ENCODE measurements around the gene DNAJB1.

DNAJB1 gene

GRCh38 chr19:14495672-14496028 lies 22.5 kb downstream of the DNAJB1 start:
- POLR2A ChIA-PET, result interaction anchor here (1.0 to 3.5 kb wide), 5 partner anchors 8 to 67 kb away, joined by 3 to 27 read pairs (median 3); partner anchors contain the start of gene DNAJB1
- TF ChIP-seq ZNF384 (IDR thresholded peaks at IDR 0.05) (no peak), PKNOX1 (IDR thresholded peaks at IDR 0.05) (no peak), L3MBTL2 (conservative IDR thresholded peaks at IDR 0.05) (no peak), NFRKB (IDR thresholded peaks at IDR 0.05) (no peak), FOXK2 (IDR thresholded peaks at IDR 0.05) (no peak)
- no peak for DNase-seq (ENCODE audit: extremely low spot score)
- CTCF ChIA-PET, result no interaction called here

- CTCF ChIA-PET, result interaction anchor here (1.0 kb wide), 1 partner anchor 10 kb away, joined by 3 read pairs; no protein-coding TSS in a partner anchor
- TF ChIP-seq HDGF (IDR thresholded peaks at IDR 0.05; ENCODE audit: borderline replicate concordance) (no peak), FOXM1 (IDR thresholded peaks at IDR 0.05; ENCODE audit: borderline replicate concordance) (no peak), ELF4 (IDR thresholded peaks at IDR 0.05) (no peak), PKNOX1 (IDR thresholded peaks at IDR 0.05) (no peak), FOXA1 (IDR thresholded peaks at IDR 0.05) (no peak), SUZ12 (IDR thresholded peaks at IDR 0.05) (no peak), L3MBTL2 (conservative IDR thresholded peaks at IDR 0.05) (no peak), SP1 (IDR thresholded peaks at IDR 0.05) (no peak), LEF1 (IDR thresholded peaks at IDR 0.05; ENCODE audit: borderline replicate concordance) (no peak), NFRKB (IDR thresholded peaks at IDR 0.05) (no peak), TARDBP (IDR thresholded peaks at IDR 0.05) (no peak), BHLHE40 (IDR thresholded peaks at IDR 0.05; ENCODE audit: borderline replicate concordance) (no peak), FOXK2 (IDR thresholded peaks at IDR 0.05) (no peak)
- DNase-seq (ENCODE audit: extremely low spot score), result no peak
- POLR2A ChIA-PET, result interaction anchor here (0.6 to 3.5 kb wide), 3 partner anchors 23 to 618 kb away, joined by 3 to 27 read pairs (median 3); partner anchors contain the start of genes DNAJB1 and NANOS3
Measured at GRCh38 chr19:14494910-14495671, 23.1 kb downstream of the DNAJB1 start.

GRCh38 chr19:14494411-14494810 lies 23.8 kb downstream of the DNAJB1 start:
- ChIA-PET POLR2A (interaction anchor here (3.5 kb wide), 1 partner anchor 23 kb away, joined by 27 read pairs; the partner anchor contains the start of gene DNAJB1), CTCF (interaction anchor here (1.0 kb wide), 1 partner anchor 11 kb away, joined by 3 read pairs; no protein-coding TSS in a partner anchor)
- TF ChIP-seq PKNOX1 (IDR thresholded peaks at IDR 0.05) (no peak), L3MBTL2 (conservative IDR thresholded peaks at IDR 0.05) (no peak), FOXM1 (IDR thresholded peaks at IDR 0.05; ENCODE audit: borderline replicate concordance) (no peak), BHLHE40 (IDR thresholded peaks at IDR 0.05; ENCODE audit: borderline replicate concordance) (no peak), ARNT (IDR thresholded peaks at IDR 0.05) (no peak), TARDBP (IDR thresholded peaks at IDR 0.05) (no peak), NFRKB (IDR thresholded peaks at IDR 0.05) (no peak), FOXA1 (IDR thresholded peaks at IDR 0.05) (no peak), HDGF (IDR thresholded peaks at IDR 0.05; ENCODE audit: borderline replicate concordance) (no peak), CTBP1 (IDR thresholded peaks at IDR 0.05; ENCODE audit: borderline replicate concordance) (no peak), SP1 (IDR thresholded peaks at IDR 0.05) (no peak), FOXK2 (IDR thresholded peaks at IDR 0.05) (no peak), SUZ12 (IDR thresholded peaks at IDR 0.05) (no peak), ZNF384 (IDR thresholded peaks at IDR 0.05) (no peak), ELF4 (IDR thresholded peaks at IDR 0.05) (no peak), LEF1 (IDR thresholded peaks at IDR 0.05; ENCODE audit: borderline replicate concordance) (no peak)
- no peak for DNase-seq (ENCODE audit: extremely low spot score)

- CTCF ChIA-PET, result interaction anchor here (0.5 kb wide), 1 partner anchor 282 kb away, joined by 5 read pairs; no protein-coding TSS in a partner anchor
- no peak for DNase-seq (ENCODE audit: extremely low spot score)
- no peak for TF ChIP-seq ELF4 (IDR thresholded peaks at IDR 0.05)
- no peak for TF ChIP-seq TARDBP (IDR thresholded peaks at IDR 0.05)
- no peak for TF ChIP-seq SP1 (IDR thresholded peaks at IDR 0.05)
- no peak for TF ChIP-seq FOXA1 (IDR thresholded peaks at IDR 0.05)
- no peak for TF ChIP-seq FOXM1 (IDR thresholded peaks at IDR 0.05; ENCODE audit: borderline replicate concordance)
- no peak for TF ChIP-seq PKNOX1 (IDR thresholded peaks at IDR 0.05)
- TF ChIP-seq ARNT (IDR thresholded peaks at IDR 0.05), result no peak
- TF ChIP-seq SUZ12 (IDR thresholded peaks at IDR 0.05), result no peak
- TF ChIP-seq ZNF384 (IDR thresholded peaks at IDR 0.05), result no peak
- TF ChIP-seq HDGF (IDR thresholded peaks at IDR 0.05; ENCODE audit: borderline replicate concordance), result no peak
- TF ChIP-seq NFRKB (IDR thresholded peaks at IDR 0.05), result no peak
- no peak for TF ChIP-seq LEF1 (IDR thresholded peaks at IDR 0.05; ENCODE audit: borderline replicate concordance)
- TF ChIP-seq FOXK2 (IDR thresholded peaks at IDR 0.05), result no peak
- no peak for TF ChIP-seq BHLHE40 (IDR thresholded peaks at IDR 0.05; ENCODE audit: borderline replicate concordance)
- TF ChIP-seq L3MBTL2 (conservative IDR thresholded peaks at IDR 0.05), result no peak
- TF ChIP-seq CTBP1 (IDR thresholded peaks at IDR 0.05; ENCODE audit: borderline replicate concordance), result no peak
- POLR2A ChIA-PET, result interaction anchor here (1.7 kb wide), 1 partner anchor 26 kb away, joined by 6 read pairs; the partner anchor contains the start of gene DNAJB1
Measured at GRCh38 chr19:14492756-14493337, 25.4 kb downstream of the DNAJB1 start.

Data from HEK293T (cell line).